ENCODE results near the gene BACH1.

GRCh38 chr21:29321217-29321616, 22.5 kb downstream of the BACH1 start:
- TF ChIP-seq EZH2 (IDR thresholded peaks at IDR 0.05; ENCODE audit: insufficient read depth, poor library complexity, severe bottlenecking) = no peak
- TF ChIP-seq EZH2phosphoT487 (IDR thresholded peaks at IDR 0.05; ENCODE audit: insufficient read depth, low read depth) = no peak
